ENCODE measurements around the gene MT1H.
"Not testable (repeated sequence)": the region's sequence is repeated elsewhere in the genome, so short reads cannot be mapped to it uniquely, and the experiment has no call there.

The MT1H gene

DNA sequence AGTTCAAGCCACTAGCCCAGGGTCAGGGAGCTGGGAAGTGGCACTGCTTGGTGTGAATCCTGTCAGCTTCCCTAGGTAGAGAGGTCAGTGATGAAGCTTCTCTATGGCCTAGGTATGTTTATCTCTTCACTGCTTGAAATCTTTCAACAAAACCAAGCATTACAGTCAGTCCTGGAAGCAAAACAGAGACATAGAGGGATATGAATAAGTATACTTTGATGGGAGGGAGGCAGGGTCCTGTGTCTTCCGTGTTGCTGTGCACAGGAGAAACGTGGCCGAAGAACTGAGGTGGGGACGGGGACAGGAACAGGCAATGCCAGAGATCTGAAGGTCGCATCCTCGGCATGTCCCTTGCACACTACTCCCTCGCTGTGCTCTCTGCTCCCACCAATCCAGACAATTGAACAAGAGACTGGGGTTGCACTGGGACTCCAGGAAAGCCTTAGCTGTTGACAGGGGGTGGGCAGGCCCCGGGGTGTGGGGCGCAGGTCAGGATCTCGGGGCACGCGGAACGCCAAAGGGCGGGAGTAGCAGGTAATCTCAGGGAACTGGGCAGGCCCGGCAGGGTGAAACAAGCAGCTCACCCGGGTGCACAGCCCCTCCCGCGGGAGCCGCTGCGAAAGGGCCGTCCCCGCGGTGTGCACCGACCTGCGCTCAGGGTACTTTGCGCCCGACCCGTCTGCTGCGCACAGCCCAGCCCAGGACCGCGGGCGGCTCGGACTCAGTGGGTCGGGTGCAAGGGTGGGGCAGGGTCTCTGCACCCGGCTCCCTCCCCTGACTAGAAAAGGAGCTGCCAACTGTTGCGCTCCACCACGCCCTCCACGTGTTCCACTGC lies at the start of gene MT1H:
Gene MT1H, plus strand, starts transcription at position 810 of the 835 bp plus-strand sequence. CDS start 71 bp downstream, outside the sequence.
- no peak for FAIRE-seq

DNA sequence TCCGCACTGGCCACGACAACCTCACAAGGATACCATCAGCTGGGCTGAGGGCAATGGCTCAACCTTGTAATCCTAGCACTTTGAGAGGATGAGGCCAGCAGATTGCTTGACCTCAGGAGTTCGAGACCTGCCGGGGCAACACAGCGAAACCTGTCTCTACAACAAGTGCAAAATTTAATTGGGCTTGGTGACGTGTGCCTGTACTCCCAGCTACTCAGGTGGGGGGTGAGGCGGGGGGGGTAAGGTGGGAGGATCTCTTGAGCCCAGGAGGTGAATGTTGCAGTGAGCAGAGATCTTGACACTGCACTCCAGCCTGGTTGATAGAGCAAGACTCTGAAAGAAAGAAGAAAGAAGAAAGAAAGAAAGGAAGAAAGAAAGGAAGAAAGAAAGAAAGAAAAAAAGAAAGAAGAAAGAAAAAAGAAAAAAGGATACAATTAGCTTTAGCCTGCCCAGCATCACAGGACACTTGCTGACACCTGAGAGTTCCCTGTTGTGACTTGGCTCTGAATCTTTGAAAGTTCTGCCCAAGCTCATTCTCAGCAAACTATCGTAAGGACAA lies 49.2 kb upstream of the MT1H start:
- no peak for FAIRE-seq

GRCh38 chr16:56621665-56622445 lies 47.8 kb upstream of the MT1H start:
- not testable (repeated sequence) for FAIRE-seq

- FAIRE-seq = not testable (repeated sequence)
Measured at GRCh38 chr16:56623184-56623583, 46.4 kb upstream of the MT1H start.

DNA sequence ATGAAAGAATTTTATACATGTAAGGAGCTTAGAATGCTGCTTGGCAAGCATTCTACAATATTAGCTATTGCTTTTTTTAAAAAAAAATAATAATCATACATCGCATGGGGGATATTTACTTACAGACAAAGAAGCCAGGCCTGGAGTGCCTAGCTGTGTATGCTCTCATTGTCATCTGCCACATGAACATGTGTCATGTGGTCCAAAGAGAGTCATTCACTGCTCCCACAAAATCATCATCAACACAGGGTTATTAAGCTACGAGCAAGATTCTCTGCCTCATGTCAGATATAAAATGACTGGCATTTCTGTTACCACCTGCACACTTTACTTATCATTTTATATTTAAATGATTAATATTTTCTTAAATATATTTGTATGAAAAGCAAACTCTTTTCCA lies 46.0 kb upstream of the MT1H start:
- FAIRE-seq = no peak

GRCh38 chr16:56625140-56625942 lies 44.3 kb upstream of the MT1H start, which contains the start of gene MT1E:
Gene MT1E (plus strand): TSS chr16:56625781. CDS start chr16:56625852, 71 bp downstream.
- FAIRE-seq = no peak

DNA sequence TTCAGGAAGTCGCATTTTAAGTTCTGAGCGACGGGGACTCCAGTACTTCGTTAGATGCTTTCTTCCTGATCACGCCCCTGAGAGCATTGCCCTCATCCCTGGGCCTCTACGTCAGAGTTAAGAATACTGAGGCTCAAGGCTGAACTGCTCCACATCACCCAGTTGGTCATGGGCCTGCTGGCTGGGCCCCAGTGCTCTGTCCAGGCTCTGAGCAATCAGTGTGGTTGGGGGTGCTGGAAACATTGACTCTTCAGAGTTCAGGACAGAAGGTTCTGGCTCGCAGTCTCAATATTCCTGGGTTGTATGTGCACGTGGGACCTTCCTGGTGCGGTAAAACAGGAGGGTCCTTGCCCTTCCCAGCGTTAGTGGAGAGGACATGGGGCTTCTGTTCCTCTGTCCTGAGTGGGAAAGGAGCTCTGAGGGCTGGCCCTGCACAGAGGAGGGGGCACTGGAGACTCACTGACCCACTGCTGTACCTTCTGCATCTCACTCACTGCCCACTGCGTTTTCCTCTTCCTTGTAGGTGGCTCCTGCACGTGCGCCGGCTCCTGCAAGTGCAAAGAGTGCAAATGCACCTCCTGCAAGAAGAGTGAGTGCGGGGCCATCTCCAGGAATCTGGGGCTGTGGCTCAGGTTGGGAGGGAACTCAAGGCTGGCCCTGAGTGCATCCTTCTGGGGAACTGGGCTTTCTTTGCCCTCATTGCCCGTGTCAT lies 43.5 kb upstream of the MT1H start:
- no peak for FAIRE-seq

GRCh38 chr16:56626685-56627084 lies 42.9 kb upstream of the MT1H start:
- FAIRE-seq = no peak

GRCh38 chr16:56628486-56629350 lies 40.9 kb upstream of the MT1H start:
- FAIRE-seq = no peak

- no peak for FAIRE-seq
Measured at GRCh38 chr16:56629531-56629930, 40.1 kb upstream of the MT1H start.

GRCh38 chr16:56630134-56630533 lies 39.5 kb upstream of the MT1H start:
- FAIRE-seq = no peak

GRCh38 chr16:56631197-56631596 lies 38.4 kb upstream of the MT1H start:
- no peak for FAIRE-seq

DNA sequence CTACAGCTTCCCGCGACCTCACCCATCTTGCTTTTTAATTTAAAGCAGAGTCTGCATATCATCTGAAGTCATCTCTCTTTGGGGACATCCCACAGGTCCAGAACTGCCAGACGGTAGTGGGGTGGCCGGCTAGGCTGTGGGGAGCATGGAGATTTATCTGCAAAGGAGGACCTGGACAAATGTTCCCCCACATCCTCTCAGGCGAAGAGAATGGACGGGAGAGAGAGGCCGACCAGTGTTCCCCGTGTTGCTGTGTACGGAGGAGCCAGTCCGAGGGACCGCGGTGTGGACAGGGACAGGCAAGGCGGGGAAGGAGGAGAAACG lies 37.8 kb upstream of the MT1H start:
- no peak for FAIRE-seq

DNA sequence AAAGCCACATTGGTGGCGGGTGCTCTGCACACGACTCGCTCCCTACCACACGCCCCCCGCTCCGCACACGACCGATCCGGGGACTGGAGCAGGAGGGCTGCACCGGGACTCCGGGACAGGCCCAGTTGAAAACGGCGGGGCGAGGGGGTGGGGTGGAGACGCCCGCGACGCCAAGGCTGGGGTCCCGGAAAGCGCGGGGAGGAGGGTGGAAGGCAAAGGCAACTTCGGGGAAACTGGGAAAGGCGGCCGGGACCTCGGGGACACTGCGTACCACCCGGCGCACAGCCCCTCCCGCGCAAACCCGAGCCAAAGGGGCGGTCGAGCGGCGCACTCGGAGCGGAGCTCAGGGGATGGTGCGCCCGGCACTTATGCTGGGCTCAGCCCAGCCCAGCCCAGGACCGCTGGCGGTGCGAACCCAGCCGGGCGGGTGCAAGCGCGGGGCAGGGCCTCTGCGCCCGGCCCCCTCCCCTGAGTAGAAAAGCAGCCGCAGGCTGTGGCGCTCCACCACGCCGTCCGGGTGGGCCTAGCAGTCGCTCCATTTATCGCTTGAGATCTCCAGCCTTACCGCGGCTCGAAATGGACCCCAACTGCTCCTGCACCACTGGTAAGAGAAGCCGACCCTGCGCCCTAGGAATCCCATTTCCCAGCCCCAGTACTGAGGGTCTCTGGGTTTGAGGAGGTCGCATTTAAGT lies 37.3 kb upstream of the MT1H start, which contains the start of gene MT1M:
Gene MT1M, plus strand, starts transcription at position 504 of the 692 bp plus-strand sequence. Its CDS starts 73 bp downstream, at position 577.
- FAIRE-seq = no peak

DNA sequence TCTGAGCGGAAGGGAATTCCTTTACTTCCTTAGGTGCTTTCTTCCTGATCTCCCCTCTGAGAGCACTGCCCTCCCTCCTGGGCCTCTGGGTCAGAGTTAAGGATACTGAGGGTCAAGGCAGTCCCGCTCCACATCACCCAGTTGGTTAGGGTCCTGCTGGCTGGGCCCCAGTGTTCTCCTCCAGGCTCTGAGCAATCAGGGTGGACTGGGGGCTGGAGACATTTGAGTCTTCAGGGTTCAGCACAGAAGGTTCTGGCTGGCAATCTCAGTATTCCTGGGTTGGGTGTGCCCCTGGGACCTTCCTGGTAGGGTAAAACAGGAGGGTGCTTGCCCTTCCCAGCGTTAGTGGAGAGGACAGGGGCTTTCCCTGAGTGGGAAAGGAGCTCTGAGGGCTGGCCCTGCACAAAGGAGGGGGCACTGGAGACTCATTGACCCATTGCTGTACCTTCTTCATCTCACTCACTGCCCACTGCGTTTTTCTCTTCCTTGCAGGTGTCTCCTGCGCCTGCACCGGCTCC lies 36.7 kb upstream of the MT1H start:
- no peak for FAIRE-seq

- FAIRE-seq = no peak
Measured at GRCh38 chr16:56633535-56633934, 36.1 kb upstream of the MT1H start.

DNA sequence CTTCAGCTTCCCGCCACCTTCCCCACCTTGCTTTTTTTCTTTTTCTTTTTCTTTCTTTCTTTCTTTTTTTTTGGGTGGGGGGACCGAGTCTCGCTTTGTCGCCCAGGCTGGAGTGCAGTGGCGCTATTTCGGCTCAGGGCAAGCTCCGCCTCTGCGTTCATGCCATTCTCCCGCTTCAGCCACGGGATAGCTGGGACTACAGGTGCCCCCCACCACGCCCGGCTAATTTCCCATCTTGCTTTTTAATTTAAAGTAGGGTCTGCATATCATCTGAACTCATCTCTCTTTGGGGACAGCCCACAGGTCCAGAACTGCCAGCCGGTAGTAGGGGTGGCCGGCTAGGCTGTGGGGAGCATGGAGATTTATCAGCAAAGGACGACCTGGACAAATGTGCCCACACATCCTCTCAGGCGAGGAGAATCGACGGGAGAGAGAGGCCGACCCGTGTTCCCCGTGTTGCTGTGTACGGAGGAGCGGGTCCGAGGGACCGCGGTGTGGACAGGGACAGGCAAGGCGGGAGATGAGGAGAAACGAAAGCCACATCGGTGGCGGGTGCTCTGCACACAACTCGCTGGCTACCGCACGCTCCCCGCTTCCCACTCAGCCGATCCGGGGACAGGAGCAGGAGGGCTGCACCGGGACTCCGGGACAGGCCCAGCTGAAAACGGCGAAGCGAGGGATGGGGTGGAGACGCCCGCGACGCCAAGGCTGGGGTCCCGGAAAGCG lies 34.7 kb upstream of the MT1H start:
- FAIRE-seq = no peak

DNA sequence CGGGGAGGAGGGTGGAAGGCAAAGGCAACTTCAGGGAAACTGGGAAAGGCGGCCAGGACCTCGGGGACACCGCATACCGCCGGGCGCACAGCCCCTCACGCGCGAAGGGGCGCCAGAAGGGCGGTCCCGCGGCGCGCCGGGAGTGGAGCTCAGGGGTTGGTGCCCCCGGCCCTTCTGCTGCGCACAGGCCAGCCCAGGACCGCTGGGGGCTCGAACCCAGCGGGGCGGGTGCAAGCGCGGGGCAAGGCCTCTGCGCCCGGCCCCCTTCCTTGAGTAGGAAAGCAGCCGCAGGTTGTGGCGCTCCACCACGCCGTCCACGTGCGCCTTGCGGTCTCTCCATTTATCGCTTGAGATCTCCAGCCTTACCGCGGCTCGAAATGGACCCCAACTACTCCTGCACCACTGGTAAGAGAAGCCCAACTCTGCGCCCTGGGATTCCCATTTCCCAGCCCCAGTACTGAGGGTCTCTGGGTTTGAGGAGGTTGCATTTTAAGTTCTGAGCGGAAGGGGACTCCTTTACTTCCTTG lies 34.1 kb upstream of the MT1H start:
- no peak for FAIRE-seq

Measured in colon (tissue), 2 donors.